ENCODE results near the gene KLK13. TPM values are rescaled to one million over a fixed set of nuclear protein-coding genes. Genes with fewer than 3 reads are reported as not detected.

The KLK13 gene
- total and polyA plus RNA-seq, 2 experiments from 2014 or later, result 0.25 TPM; not detected in 1

GRCh38 chr19:51059715-51060114 lies 5.2 kb downstream of the KLK13 start:
- in situ Hi-C loops (cut with MboI), result no loop called here
- H3K9me2 ChIP-seq (ENCODE audit: insufficient read depth), result no peaks in the 10 kb centered on the region
- H3F3A ChIP-seq (ENCODE audit: insufficient read depth), result no peaks in the 10 kb centered on the region
- no peaks in the 10 kb centered on the region for H3K36me3 ChIP-seq (ENCODE audit: low read depth)
- H2AFZ ChIP-seq, result no peak overlapping the region
- no peak for DNase-seq
- H3K79me2 ChIP-seq (ENCODE audit: insufficient read depth), result no peaks in the 10 kb centered on the region
- H3K9me3 ChIP-seq (ENCODE audit: low read depth), result no peaks in the 10 kb centered on the region
- 0 out of 2 replicates have a peak, but pooled peaks cover 5% of the 10 kb centered on the region for H3K27me3 ChIP-seq (replicated peaks; ENCODE audit: insufficient read depth)
- WGBS, 2 experiments (ENCODE audit: low coverage in 1 of 2, low lambda C conversion rate in 2 of 2, missing lambda C conversion rate in 2 of 2), result 30 to 47% methylated on average over 7 of the region's 7 CpGs
- H3K4me2 ChIP-seq (ENCODE audit: unreplicated experiment), result no peak overlapping the region
- no peak for TF ChIP-seq EZH2phosphoT487 (IDR thresholded peaks at IDR 0.05; ENCODE audit: insufficient read depth, low read depth)
- TF ChIP-seq EZH2 (IDR thresholded peaks at IDR 0.05; ENCODE audit: insufficient read depth, poor library complexity, severe bottlenecking), result no peak
- H3K9ac ChIP-seq, result no peak overlapping the region
- no peak overlapping the region for H3K27ac ChIP-seq
- no peaks in the 10 kb centered on the region for H3K4me1 ChIP-seq (ENCODE audit: insufficient read depth)
- H3K4me3 ChIP-seq, result no peak overlapping the region
- H4K20me1 ChIP-seq (ENCODE audit: insufficient read depth), result no peaks in the 10 kb centered on the region

DNA sequence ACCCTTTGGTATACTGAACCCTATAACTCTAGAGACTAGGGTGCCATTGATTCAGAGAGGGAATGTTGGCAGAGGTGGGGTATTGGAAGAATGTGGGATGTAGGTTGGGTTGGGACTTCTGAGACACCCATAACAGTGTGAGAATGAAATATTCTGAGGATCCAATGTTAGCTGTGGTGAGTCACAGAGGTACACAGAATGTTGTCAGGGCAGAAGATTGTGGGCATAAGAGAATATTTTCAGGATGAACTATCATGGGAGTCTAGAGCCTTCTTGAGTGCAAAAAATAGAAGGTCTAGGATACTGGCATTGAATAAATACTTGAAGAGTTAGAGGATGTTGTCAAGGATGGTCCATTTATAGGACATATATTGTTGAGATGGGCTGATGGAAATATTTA lies 9.0 kb downstream of the KLK13 start:
- Histone ChIP-seq H3K79me2 (ENCODE audit: insufficient read depth) (no peaks in the 10 kb centered on the region), H3K27ac (no peak overlapping the region), H4K20me1 (ENCODE audit: insufficient read depth) (no peaks in the 10 kb centered on the region), H2AFZ (no peak overlapping the region), H3F3A (ENCODE audit: insufficient read depth) (no peaks in the 10 kb centered on the region), H3K4me2 (ENCODE audit: unreplicated experiment) (no peak overlapping the region), H3K9ac (no peak overlapping the region), H3K36me3 (ENCODE audit: low read depth) (no peaks in the 10 kb centered on the region), H3K27me3 (replicated peaks; ENCODE audit: insufficient read depth) (peaks cover 12% of the 10 kb centered on the region; the same call in 1 of the 2 replicates), H3K4me3 (no peak overlapping the region), H3K9me3 (ENCODE audit: low read depth) (no peaks in the 10 kb centered on the region), H3K4me1 (ENCODE audit: insufficient read depth) (no peaks in the 10 kb centered on the region), H3K9me2 (ENCODE audit: insufficient read depth) (no peaks in the 10 kb centered on the region)
- DNase-seq, result peak; percentile 11
- TF ChIP-seq EZH2 (IDR thresholded peaks at IDR 0.05; ENCODE audit: insufficient read depth, poor library complexity, severe bottlenecking), result no peak
- no peak for TF ChIP-seq EZH2phosphoT487 (IDR thresholded peaks at IDR 0.05; ENCODE audit: insufficient read depth, low read depth)
- in situ Hi-C loops (cut with MboI), result no loop called here

GRCh38 chr19:51047031-51047335 lies 17.9 kb downstream of the KLK13 start:
- no peaks in the 10 kb centered on the region for H3K9me2 ChIP-seq (ENCODE audit: insufficient read depth)
- H4K20me1 ChIP-seq (ENCODE audit: insufficient read depth), result no peaks in the 10 kb centered on the region
- H3K4me2 ChIP-seq (ENCODE audit: unreplicated experiment), result no peak overlapping the region
- no peak for DNase-seq
- no peaks in the 10 kb centered on the region for H3K79me2 ChIP-seq (ENCODE audit: insufficient read depth)
- no peak overlapping the region for H3K9ac ChIP-seq
- no peak overlapping the region for H3K4me3 ChIP-seq
- no peaks in the 10 kb centered on the region for H3K4me1 ChIP-seq (ENCODE audit: insufficient read depth)
- WGBS, 2 experiments (ENCODE audit: low coverage in 1 of 2, low lambda C conversion rate in 2 of 2, missing lambda C conversion rate in 2 of 2), result 1 to 8% methylated on average over 3 to 4 of the region's 4 CpGs
- no peaks in the 10 kb centered on the region for H3K36me3 ChIP-seq (ENCODE audit: low read depth)
- no peak for TF ChIP-seq EZH2phosphoT487 (IDR thresholded peaks at IDR 0.05; ENCODE audit: insufficient read depth, low read depth)
- no peak for TF ChIP-seq EZH2 (IDR thresholded peaks at IDR 0.05; ENCODE audit: insufficient read depth, poor library complexity, severe bottlenecking)
- no peaks in the 10 kb centered on the region for H3F3A ChIP-seq (ENCODE audit: insufficient read depth)
- H2AFZ ChIP-seq, result no peak overlapping the region
- H3K27me3 ChIP-seq (replicated peaks; ENCODE audit: insufficient read depth), result no peaks in the 10 kb centered on the region
- H3K9me3 ChIP-seq (ENCODE audit: low read depth), result no peaks in the 10 kb centered on the region
- in situ Hi-C loops (cut with MboI), result no loop called here
- H3K27ac ChIP-seq, result no peak overlapping the region

DNA sequence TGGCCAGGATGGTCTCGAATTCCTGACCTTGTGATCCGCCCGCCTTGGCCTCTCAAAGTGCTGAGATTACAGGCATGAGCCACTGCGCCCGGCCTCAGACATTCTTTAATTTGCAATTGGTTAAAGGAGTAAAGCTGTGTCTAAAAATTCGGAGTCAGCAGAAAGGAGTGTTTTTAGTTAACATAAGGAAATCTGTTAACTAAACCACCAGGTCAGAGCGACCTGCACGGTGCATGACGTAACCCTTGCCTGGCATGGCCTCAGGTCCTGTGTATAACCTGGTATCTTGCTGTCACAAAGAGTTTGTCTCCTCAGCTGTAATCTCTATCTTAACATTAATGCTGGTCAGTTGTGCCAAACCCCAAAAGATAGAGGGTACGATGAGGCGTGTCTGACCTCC lies 20.6 kb downstream of the KLK13 start:
- Histone ChIP-seq H2AFZ (no peak overlapping the region), H3K4me2 (ENCODE audit: unreplicated experiment) (no peak overlapping the region), H3K4me3 (no peak overlapping the region), H4K20me1 (ENCODE audit: insufficient read depth) (no peaks in the 10 kb centered on the region), H3K27ac (no peak overlapping the region), H3F3A (ENCODE audit: insufficient read depth) (no peaks in the 10 kb centered on the region), H3K9ac (no peak overlapping the region), H3K9me2 (ENCODE audit: insufficient read depth) (no peaks in the 10 kb centered on the region), H3K36me3 (ENCODE audit: low read depth) (no peaks in the 10 kb centered on the region), H3K9me3 (ENCODE audit: low read depth) (no peaks in the 10 kb centered on the region), H3K4me1 (ENCODE audit: insufficient read depth) (no peaks in the 10 kb centered on the region), H3K27me3 (replicated peaks; ENCODE audit: insufficient read depth) (no peaks in the 10 kb centered on the region), H3K79me2 (ENCODE audit: insufficient read depth) (no peaks in the 10 kb centered on the region)
- no peak for DNase-seq
- in situ Hi-C loops (cut with MboI), result no loop called here
- TF ChIP-seq EZH2phosphoT487 (IDR thresholded peaks at IDR 0.05; ENCODE audit: insufficient read depth, low read depth) (no peak), EZH2 (IDR thresholded peaks at IDR 0.05; ENCODE audit: insufficient read depth, poor library complexity, severe bottlenecking) (no peak)
- 62 to 63% methylated on average over 11 of the region's 11 CpGs for WGBS, 2 experiments (ENCODE audit: low coverage in 1 of 2, low lambda C conversion rate in 2 of 2, missing lambda C conversion rate in 2 of 2)

- WGBS, 2 experiments (ENCODE audit: low coverage in 1 of 2, low lambda C conversion rate in 2 of 2, missing lambda C conversion rate in 2 of 2), result 36 to 38% methylated on average over 9 of the region's 9 CpGs
- in situ Hi-C loops (cut with MboI), result no loop called here
- H3K27ac ChIP-seq, result no peak overlapping the region
- no peak overlapping the region for H2AFZ ChIP-seq
- no peak overlapping the region for H3K4me2 ChIP-seq (ENCODE audit: unreplicated experiment)
- no peaks in the 10 kb centered on the region for H4K20me1 ChIP-seq (ENCODE audit: insufficient read depth)
- no peaks in the 10 kb centered on the region for H3K79me2 ChIP-seq (ENCODE audit: insufficient read depth)
- H3K4me1 ChIP-seq (ENCODE audit: insufficient read depth), result no peaks in the 10 kb centered on the region
- H3K27me3 ChIP-seq (replicated peaks; ENCODE audit: insufficient read depth), result no peaks in the 10 kb centered on the region
- no peaks in the 10 kb centered on the region for H3K9me2 ChIP-seq (ENCODE audit: insufficient read depth)
- no peak for DNase-seq
- no peak overlapping the region for H3K9ac ChIP-seq
- no peaks in the 10 kb centered on the region for H3K9me3 ChIP-seq (ENCODE audit: low read depth)
- TF ChIP-seq EZH2phosphoT487 (IDR thresholded peaks at IDR 0.05; ENCODE audit: insufficient read depth, low read depth), result no peak
- TF ChIP-seq EZH2 (IDR thresholded peaks at IDR 0.05; ENCODE audit: insufficient read depth, poor library complexity, severe bottlenecking), result no peak
- no peaks in the 10 kb centered on the region for H3F3A ChIP-seq (ENCODE audit: insufficient read depth)
- no peaks in the 10 kb centered on the region for H3K36me3 ChIP-seq (ENCODE audit: low read depth)
- H3K4me3 ChIP-seq, result no peak overlapping the region
These were observed 21.4 kb downstream of the KLK13 start for GRCh38 chr19:51043497-51043896.
